Stimulated activated CD8-positive, alpha-beta memory T cell treated with anti-CD3 and anti-CD28 coated beads, Interleukin-4, amount 100 ng/mL, for 24 hours (primary cell): Measurements from ENCODE around the gene NEDD4L.
"Not testable (repeated sequence)": the region's sequence is repeated elsewhere in the genome, so short reads cannot be mapped to it uniquely, and the experiment has no call there.

ENCODE experiments used
- DNase-seq: peaks from one replicate; pipeline ENCODE4 v3.0.0-alpha.2; 2020; ENCODE audit warnings: low read depth

NEDD4L gene

DNA sequence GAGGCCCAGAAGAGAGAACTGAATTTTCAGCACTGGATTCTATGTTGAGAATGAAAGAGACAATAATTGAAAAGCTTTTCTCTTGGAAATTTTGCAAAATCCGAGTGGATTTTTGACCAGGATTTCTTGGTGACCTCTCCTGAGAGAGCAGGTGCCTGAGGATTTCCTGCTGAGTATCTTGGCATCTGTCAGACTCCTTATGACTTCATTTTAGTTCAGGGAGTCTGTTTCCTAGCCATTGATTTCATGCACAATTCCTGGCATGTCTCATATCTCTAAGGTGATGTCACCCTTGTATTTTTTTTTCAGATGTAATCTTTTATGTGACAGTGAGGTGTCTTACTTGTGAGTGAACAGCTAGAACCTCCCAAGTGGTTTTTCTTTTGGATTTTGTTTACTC is 195.9 kb downstream of the NEDD4L start:
- no peak for DNase-seq

DNA sequence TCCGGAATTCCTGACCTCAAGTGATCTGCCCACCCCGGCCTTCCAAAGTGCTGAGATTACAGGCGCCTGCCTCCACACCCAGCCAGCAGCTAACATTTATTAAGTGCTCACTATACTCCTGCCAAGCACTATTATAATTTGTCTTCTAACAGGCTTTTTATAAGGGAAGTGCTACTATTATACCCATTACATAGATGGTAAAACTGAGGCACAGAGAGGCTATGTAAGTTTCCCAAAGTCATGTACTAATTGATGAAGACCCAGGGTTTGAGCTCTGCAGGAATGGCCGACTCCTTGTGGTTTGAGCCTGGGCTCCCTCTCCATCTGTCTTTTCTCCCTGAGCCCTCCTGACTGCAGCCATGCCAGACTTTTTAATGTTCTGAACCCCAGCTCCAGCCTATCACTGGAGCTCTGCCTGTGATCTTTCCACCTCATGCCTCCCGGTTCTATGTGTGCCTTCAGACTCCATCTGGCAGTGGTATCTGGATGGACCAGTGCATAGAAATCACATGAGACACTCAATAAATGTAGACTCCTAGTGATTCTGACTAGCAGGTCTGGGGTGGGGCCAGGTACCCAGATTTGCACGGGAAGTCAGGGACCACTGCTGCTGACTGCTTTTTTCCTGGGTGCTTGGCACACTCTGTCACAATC is 197.1 kb downstream of the NEDD4L start:
- no peak for DNase-seq

DNA sequence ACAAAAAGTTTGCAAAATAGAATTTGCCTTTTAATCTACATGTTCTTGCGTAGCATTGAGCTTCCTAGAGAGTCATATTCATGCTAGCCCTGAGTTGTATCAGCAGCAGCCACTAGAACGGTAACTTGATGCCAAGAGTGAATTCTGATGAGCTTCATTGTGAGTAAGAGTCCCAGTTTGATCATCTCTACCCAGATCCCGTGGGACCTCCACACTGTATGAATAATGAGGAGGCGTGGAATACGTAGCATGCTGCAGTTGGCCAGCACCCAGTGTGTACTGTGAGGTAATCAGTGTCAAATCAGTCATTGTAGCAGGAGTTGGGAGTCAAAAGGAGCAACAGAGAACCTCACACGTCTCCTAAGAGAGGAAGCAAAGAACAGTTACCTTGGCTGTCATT is 197.9 kb downstream of the NEDD4L start:
- DNase-seq: no peak

DNA sequence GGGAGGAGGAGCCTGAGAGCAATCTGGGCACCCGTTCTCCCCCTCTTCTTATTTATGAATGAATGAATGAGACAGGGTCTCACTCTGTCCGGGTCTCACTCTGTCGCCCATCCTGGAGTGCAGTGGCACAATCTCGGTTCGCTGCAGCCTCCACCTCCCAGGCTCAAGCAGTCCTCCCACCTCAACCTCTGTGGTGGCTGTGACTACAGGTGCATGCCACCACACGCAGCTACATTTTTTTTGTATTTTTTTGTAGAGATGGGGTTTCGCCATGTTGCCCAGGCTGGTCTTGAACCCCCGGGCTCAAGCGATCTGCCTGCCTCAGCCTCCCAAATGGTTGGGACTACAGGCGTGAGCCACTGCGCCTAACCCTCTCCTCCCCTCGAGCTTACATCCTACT is 198.4 kb downstream of the NEDD4L start:
- no peak for DNase-seq

DNA sequence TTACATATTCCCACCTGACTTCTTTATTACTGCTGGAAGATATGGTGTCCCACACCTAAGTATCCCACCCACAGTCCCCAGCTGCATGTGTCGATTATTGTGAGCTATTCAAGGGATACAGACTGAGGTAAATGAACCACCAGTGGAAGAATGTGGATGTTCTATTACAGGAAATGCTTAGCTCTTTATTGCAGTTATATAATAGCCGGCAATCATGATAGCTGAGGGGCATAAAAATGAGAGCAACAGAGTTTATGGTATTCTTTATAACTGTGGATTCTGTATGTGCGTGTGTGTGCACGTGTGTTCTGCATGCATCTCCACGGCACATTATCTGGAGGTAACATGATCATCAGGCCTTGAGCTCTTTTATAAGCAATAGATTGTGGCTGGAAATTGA is 198.9 kb downstream of the NEDD4L start:
- no peak for DNase-seq

DNA sequence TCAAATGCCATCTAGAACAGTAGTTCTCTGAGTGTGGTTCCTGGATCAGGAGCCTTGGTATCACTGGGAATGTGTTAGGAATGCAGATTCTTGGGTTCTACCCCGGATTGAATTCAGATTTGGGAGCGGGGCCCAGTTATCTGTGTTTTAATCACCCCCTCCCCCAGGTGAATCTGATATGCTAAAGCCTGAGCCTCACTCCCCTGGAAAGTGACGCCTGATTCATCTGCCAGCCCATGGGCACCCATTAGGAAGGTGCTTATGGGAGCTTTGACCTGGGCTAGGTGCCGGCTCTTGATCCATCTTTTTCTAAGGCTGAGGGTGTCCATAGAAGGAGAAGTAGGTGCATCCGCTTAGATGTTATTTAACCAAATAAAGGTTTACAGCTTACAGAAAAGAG is 199.4 kb downstream of the NEDD4L start:
- no peak for DNase-seq

DNA sequence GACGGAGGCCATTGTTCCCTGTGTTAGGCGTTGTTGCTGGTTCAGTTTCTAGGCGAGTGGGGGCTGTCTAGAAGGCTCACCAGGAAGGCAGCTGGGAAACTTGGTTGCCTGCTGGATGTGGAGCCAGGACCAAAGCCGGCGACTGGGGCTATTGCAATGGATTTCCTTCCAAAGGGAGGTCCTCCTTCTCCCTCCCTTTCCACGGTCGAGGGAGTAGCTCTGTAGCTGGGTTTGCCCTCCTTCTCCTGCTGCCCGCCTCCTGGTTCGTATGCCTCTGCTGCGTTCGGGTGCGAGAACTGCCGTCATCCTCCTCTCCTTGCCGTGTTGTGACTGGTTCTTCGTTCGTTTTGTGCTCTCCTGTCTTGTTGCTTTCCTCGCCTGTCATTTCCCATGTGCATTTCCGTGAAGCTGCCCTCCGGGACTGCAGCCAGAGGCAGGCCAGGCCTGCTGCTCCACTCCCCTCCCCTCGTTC is 203.4 kb downstream of the NEDD4L start:
- DNase-seq: no peak

DNA sequence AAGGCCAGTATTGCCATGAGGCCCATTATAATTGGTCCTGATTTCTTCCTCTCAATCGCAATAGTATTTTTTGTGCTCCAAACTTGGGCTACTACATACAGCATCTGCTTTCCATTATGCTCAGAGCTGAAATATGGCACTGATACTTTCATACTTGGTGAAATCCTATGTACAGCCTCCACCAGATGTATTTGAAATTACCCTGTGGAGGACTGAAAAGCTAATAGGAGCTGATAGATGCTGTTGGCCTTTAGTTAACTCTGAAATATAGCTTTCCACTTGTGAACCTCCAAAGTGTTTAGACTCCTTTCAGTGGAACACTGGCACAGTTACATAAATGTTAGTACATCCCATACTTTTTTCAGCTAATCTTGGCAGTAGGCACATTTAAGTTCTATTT is 205.7 kb downstream of the NEDD4L start:
- no peak for DNase-seq

DNA sequence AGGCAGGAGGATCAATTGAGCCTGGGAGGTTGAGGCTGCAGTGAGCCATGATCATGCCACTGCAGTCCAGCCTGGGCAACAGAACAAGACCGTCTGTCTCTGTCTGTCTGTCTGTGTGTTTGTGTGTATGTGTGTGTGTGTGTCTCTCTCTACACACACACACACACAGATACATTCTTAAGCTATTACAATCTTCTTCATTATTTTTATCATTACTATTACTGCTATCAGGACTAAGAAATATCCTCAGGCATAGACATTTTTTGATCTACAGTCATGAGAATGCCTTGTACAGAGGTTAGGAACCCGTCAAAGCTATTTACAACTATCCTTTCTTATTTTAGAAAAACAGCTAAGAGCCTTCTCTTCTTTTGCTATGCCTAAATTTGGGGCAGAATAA is 207.4 kb downstream of the NEDD4L start:
- DNase-seq: no peak

DNA sequence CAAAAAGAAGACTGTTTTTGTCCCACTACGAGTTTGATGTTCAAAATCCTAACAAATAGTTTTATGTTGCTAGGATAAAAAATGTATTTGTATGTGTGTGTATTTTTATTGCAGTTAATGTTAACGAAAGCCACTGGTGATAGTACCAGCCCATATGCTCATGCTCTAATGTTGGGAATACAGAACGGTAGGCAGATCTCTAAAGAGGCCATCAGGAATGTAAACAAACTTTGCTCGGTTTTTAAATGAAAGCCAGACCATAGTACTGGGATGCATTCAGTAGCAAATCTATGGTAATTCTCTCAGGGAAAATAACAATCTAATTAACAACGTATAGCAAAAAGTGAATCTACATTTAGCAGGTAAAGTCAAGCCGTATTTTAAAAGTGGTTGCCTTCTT is 208.1 kb downstream of the NEDD4L start:
- DNase-seq: no peak

DNA sequence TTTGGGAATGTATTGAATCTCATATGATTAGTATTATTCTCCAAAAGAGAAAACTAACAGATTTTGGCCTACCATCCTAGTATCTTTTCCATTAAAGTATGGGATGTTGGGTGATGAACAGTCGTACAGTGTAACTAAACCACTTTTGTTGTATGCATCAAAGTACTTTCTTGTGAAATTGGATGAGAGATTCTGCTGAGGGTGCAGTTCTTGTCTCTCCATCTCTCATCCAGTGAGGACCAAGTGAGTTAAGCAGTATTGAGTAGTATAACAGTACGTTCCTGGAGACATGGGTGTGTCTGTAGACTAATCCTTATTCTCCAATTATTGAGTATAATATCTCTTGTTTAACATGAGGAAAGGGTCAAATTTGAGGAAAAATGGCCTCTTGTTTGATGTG is 209.3 kb downstream of the NEDD4L start:
- DNase-seq: no peak

DNA sequence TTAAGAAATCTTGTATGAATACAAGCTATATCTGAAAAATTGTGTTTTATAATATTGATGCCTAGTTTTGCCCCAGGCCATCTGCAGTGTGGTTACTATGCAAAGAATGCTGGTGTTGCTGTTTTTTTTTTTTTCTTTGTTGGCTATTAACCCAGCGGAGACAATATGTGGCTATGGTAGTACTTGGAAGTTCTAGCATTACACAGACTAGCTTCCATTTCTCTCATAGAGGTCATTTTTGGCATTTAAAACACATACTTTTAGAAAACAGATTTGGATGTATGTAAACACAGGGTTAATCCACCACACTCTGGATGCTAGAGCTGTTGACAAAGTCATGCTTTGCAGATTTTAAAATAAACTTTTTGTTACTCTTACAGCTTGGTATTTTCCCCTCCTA is 209.8 kb downstream of the NEDD4L start:
- DNase-seq: no peak

DNA sequence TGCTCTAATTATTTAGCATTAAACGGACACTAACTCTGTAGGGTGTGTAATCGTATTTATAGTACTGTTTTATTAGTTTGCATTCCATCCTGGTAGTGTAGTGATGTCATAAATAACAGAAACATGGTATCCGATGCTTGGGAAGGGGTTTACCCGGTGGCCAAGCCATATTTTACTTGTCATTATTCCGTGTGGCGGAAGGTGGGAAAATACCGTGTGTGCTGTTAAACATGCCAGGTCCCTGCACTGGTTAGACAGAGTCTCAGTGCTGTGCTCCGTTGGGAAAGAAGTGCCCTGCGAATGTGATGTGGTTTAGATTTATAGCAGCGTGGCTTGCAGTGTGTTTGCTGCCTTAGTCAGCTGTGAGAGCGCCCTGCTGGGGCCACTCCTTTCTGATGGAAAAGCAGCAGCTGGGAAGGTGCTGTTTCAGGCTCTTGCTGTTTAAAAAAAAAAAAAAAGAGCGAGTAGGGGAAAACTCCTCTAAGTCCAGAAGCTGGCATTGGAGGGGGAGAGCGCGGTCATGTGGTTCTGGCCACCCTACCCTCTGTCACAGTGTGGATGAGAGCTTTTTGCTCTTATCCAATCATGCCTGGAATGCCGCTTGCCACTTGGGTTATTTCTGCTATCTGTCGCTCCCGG is 211.0 kb downstream of the NEDD4L start:
- no peak for DNase-seq

DNA sequence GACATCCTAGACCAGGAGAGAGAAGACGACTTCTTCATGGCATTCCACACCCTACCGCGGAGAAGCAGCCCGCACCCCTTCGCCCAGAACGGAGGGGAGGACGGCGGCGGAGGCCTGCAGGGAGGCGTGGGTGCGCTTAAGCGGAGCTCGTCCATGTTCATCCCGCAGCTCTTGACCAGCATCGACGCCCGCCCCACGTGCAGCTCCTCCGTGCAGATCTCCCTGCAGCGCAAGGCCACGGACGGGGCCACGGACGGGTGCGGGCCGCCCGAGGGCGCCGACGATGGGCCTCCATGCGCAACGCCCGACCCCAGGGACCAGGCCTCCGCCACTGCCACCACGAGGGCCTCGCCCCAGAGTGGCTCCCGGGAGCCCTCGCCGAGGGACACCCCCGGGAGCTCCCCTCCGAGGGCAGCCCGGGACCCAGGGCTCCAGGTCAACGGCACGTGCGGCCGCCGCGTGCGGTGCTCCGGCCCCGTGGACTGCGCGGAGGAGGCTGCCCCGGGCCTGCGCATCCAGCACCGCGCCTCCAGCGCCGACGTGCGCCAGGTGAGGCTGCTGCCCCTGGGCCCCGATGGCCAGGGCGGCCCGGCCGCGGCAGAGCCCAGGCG is 211.8 kb downstream of the NEDD4L start:
- no peak for DNase-seq

DNA sequence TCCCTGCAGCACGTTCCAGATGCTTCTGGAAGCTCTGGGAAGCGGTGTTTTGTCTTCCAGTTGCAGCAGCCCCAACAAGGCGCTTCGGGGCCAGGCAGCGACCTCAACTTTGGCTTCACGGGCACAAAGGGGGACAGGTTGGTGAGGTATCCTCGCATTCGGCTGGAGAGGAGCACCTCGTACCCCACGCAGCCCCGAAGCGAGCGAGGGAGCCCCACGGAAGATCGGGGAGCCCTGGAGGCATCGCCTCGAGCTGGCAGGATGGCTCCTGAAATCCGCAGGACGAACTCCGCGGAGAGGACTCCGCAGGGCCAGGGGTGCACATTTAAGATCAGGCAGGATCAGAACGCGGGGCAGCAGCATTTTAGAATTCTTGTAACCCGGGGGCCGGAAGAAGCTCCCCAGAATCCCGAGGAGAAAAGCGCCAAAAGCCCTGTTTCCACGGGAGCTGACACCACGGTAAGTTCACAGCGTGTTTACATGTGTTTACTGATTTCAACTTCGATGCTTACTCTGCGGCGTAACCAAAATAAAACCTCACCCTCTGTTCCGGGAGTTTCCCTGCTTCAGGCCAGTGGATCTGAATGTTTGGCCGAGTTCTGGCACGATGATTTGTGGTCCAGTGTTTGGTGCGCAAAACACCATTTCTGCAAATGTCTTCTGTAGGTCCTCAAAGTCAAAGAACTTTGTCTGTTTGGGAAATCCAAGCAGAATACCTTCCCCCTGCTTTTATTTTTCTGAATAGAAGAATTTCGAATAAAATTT is 212.5 kb downstream of the NEDD4L start:
- DNase-seq: no peak

DNA sequence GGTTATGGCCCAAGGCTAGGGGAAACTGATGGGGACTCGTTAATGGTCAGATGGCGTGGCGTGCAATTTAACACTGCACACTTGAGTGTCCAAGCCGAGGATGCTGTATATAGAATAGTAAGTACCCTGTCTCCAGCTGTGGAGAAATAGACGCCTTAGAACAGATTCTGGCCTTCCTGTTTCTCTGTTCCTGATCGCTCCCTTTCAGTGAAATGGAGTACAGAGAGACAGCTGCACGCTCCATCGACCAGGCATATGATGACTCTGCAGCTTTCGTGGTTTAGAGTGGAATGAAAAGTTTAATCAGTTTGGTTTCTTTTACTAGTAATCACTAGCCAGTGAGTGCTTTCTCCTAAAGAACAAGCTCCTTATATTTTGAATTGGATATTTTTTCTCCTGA is 213.4 kb downstream of the NEDD4L start:
- DNase-seq: no peak

DNA sequence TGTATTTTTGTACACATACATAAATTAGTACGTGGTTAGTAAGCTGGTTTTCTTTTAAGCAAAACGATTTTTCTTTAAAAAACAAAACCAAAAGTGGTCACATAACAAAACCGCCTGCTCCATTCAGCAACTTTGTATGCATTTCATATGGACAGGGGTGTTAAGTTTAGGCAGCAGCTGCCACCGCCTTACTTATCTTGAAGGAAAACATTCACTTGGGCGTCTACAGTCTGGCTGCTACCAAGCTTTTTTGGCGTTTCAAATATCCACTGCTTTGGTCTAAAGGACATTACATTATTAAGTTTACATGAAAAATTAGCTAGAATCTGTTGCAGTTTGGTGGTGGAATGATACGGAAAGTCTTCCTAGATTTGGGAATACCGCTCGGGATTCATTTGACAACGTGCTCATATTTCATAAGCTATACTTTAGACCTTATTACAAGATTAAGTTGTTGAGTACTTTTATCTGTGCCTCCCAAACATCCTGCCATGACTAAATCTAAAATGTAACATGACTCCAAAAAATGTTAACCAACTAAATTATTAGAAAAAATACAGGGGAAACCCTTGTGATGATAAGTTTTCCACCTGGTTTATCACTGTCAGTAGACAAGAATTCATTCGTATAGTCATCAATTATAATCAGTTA is 214.8 kb downstream of the NEDD4L start:
- DNase-seq: no peak

DNA sequence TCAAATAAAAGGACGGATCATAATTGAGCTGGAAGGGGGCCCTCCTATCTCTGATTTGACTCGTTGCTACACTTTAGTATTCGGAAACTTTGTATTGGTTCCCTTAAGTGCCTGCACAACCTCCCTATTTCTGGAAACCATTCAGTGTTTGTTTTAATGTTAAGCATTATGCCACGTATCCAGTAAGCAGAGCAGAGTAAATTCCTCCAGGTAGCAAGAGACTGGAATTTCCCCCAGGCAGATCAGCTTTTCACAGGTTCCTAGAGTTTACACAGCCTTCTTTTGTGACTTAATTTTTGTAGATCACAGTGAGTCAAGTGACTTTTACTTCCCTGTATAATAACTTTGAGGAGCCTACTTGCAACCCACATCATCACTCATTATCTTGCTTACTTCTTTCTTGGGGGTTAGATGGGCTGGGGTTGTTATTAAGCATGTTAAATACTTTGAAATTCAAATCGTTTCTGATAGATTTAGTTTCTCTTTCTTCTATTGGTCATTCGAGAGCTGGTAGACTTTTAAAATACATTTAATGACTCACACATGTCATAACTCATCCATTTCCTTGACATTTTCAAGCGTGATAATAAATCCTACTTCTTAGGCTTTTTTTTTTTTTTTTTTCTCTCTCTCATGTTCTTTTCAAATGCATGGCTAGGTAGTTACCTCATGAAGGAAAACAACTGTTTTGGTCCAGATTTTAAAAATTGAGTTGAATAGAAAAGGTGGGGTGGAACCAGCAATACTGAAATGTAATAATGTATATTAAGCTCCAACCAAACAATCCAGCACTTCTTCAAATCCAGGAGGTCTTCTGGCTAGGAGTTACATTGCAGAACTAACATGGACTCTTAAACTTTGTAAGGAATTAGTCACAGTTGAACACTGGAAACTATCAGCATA is 219.3 kb downstream of the NEDD4L start:
- DNase-seq: no peak

DNA sequence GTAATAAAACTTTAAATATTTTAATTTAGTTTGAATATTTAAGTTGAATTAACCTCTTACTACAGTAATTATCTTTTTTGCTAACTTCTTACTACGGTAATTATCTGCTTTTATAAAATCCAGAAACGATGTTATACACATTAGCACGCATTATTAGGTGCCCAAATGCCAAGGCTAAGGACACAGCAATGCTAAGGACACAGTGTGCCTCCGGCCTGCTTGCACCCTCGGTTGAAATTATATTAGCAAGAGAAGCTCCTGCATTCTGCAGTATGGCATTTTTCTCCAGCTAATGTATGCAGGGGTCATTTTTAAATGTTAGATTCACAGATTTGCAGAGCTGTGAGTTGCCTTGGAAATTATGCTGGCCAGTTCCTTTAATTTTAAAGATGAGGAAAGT is 220.0 kb downstream of the NEDD4L start:
- no peak for DNase-seq

DNA sequence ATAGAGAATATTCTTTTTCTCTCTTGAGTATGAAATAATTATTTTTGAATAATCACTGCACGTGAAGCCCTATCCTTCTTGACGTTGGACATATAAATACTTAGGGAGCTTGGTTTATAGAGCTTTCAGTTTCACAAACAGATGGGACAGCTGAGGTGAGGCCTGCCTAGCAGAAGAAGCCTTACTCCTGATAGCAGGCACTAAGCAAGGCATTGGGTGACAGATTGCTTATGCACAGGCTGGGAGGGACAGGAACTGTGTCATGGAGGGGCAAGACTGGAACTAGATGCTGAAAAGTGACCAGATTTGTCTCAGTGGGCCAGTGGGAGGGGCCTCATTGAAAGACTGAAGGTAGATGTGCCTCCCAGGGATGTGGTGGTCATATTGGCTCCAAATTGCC is 220.8 kb downstream of the NEDD4L start:
- DNase-seq: no peak

DNA sequence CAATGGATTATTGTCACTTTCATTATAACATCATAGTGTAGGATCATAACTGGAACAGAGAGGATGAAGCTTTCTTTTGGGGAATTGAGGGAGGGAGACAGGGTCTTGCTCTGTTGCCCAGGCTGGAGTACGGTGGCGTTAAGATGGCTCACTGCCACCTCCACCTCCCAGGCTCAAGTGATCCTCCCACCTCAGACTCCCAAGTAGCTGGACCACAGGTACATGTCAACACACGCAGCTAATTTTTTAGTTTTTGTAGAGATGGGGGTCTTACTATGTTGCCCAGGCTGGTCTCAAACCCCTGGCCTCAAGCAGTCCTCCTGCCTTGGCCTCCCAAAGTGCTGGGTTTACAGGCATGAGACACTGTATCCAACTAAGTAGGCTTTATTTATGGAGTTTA is 221.5 kb downstream of the NEDD4L start:
- DNase-seq: not testable (repeated sequence)
